T follicular helper cell (primary cell): ENCODE data around the gene TMEM95.

ENCODE experiments used
- DNase-seq: peaks from one replicate; pipeline ENCODE4 v3.0.0-alpha.2; 2020; ENCODE audit warnings: low read depth

The TMEM95 gene

GRCh38 chr17:7404737-7405349 lies 49.9 kb downstream of the TMEM95 start:
- DNase-seq = peak; percentile 65

- DNase-seq = no peak
These were observed 50.6 kb downstream of the TMEM95 start for GRCh38 chr17:7405350-7406234.

GRCh38 chr17:7406235-7406825 lies 51.4 kb downstream of the TMEM95 start:
- DNase-seq = no peak
